Activated CD4-positive, alpha-beta memory T cell treated with anti-CD3 and anti-CD28 coated beads for 36 hours (primary cell): Measurements from ENCODE around the gene MPHOSPH9. TPM values are rescaled to one million over a fixed set of nuclear protein-coding genes. Genes with fewer than 3 reads are reported as not detected.

Source experiments
- CTCF ChIA-PET: fragments of 350-600 bp; sonication (Branson Sonifier 250); formaldehyde crosslinking; loops from one replicate; lab custom pipeline; 2021; ENCODE audit warnings: antibody characterized with exemption, inconsistent platforms; lab: Charles Lee
- POLR2A ChIA-PET: fragments of 350-600 bp; sonication (Branson Sonifier 250); formaldehyde crosslinking; loops from one replicate; lab custom pipeline; 2021; ENCODE audit warnings: antibody characterized with exemption; lab: Charles Lee
- DNase-seq: peaks from one replicate; pipeline ENCODE4 v3.0.0-alpha.2; 2020
- H3K27ac Mint-ChIP-seq: one replicate; pipeline ENCODE4 v1.8.0; 2021; ENCODE audit warnings: mixed read lengths
- H3K27me3 Mint-ChIP-seq: one replicate; pipeline ENCODE4 v1.8.0; 2021; ENCODE audit warnings: mixed read lengths
- H3K36me3 Mint-ChIP-seq: one replicate; pipeline ENCODE4 v1.8.0; 2021; ENCODE audit warnings: mixed read lengths
- H3K4me1 Mint-ChIP-seq: one replicate; pipeline ENCODE4 v1.8.0; 2021; ENCODE audit warnings: low read depth, mixed read lengths
- H3K4me3 Mint-ChIP-seq: one replicate; pipeline ENCODE4 v1.8.0; 2021; ENCODE audit warnings: mild to moderate bottlenecking, mixed read lengths
- H3K9me3 Mint-ChIP-seq: one replicate; pipeline ENCODE4 v1.8.0; 2021; ENCODE audit warnings: mixed read lengths
- intact Hi-C: fragments of 100-400 bp; cut with micrococcal nuclease; formaldehyde crosslinking; loops from one replicate; pipeline ENCODE4 v1.15.1; 2023
- total RNA-seq, 2 experiments: library from RNA; stranded (reverse); gene quantifications; one replicate each; pipeline ENCODE4 v1.2.3, GENCODE V29; 2021

MPHOSPH9 gene
- total RNA-seq, 2 experiments from 2014 or later = 88.8 to 97.6 TPM

- H3K27me3 Mint-ChIP-seq = peaks cover 4% of the 10 kb centered on the region
- no peak overlapping the region for H3K4me3 Mint-ChIP-seq
- CTCF ChIA-PET = no interaction called here
- peaks cover 27% of the 10 kb centered on the region for H3K4me1 Mint-ChIP-seq
- POLR2A ChIA-PET = no interaction called here
- intact Hi-C loops = loop anchor here (2.0 kb wide), 1 partner anchor 71 kb away; no protein-coding TSS in a partner anchor
- peaks cover 6% of the 10 kb centered on the region for H3K36me3 Mint-ChIP-seq
- H3K27ac Mint-ChIP-seq = no peak overlapping the region
- no peaks in the 10 kb centered on the region for H3K9me3 Mint-ChIP-seq
- DNase-seq = no peak
Observed at GRCh38 chr12:123148223-123148622, 84.7 kb downstream of the MPHOSPH9 start.

GRCh38 chr12:123145211-123145610 lies 87.7 kb downstream of the MPHOSPH9 start:
- CTCF ChIA-PET = no interaction called here

GRCh38 chr12:123143736-123144461 lies 89.0 kb downstream of the MPHOSPH9 start:
- no peaks in the 10 kb centered on the region for H3K9me3 Mint-ChIP-seq
- CTCF ChIA-PET = no interaction called here

More at GRCh38 chr12:123145211-123145610, 87.7 kb downstream of the MPHOSPH9 start:
- H3K9me3 Mint-ChIP-seq = no peaks in the 10 kb centered on the region
- intact Hi-C loops = no loop called here
- POLR2A ChIA-PET = no interaction called here
- H3K4me3 Mint-ChIP-seq = no peak overlapping the region
- no peak for DNase-seq
- no peak overlapping the region for H3K27ac Mint-ChIP-seq
- peaks cover 20% of the 10 kb centered on the region for H3K4me1 Mint-ChIP-seq
- H3K27me3 Mint-ChIP-seq = peaks cover 4% of the 10 kb centered on the region
- H3K36me3 Mint-ChIP-seq = peaks cover 1% of the 10 kb centered on the region

GRCh38 chr12:123142921-123143735 lies 89.8 kb downstream of the MPHOSPH9 start:
- no peak for DNase-seq
- H3K27ac Mint-ChIP-seq = no peak overlapping the region
- H3K4me1 Mint-ChIP-seq = peaks cover 11% of the 10 kb centered on the region
- no peaks in the 10 kb centered on the region for H3K9me3 Mint-ChIP-seq
- H3K4me3 Mint-ChIP-seq = no peak overlapping the region
- peaks cover 1% of the 10 kb centered on the region for H3K36me3 Mint-ChIP-seq
- ChIA-PET CTCF (no interaction called here), POLR2A (no interaction called here)
- no peaks in the 10 kb centered on the region for H3K27me3 Mint-ChIP-seq
- intact Hi-C loops = no loop called here

More at GRCh38 chr12:123143736-123144461, 89.0 kb downstream of the MPHOSPH9 start:
- POLR2A ChIA-PET = no interaction called here
- intact Hi-C loops = no loop called here
- H3K36me3 Mint-ChIP-seq = peaks cover 1% of the 10 kb centered on the region
- DNase-seq = no peak
- no peaks in the 10 kb centered on the region for H3K27me3 Mint-ChIP-seq
- no peak overlapping the region for H3K4me3 Mint-ChIP-seq
- H3K4me1 Mint-ChIP-seq = peaks cover 16% of the 10 kb centered on the region
- H3K27ac Mint-ChIP-seq = no peak overlapping the region

GRCh38 chr12:123142518-123142840 lies 90.5 kb downstream of the MPHOSPH9 start:
- no peaks in the 10 kb centered on the region for H3K9me3 Mint-ChIP-seq
- H3K27me3 Mint-ChIP-seq = no peaks in the 10 kb centered on the region
- no peak overlapping the region for H3K4me3 Mint-ChIP-seq
- DNase-seq = no peak
- ChIA-PET CTCF (no interaction called here), POLR2A (no interaction called here)
- intact Hi-C loops = no loop called here
- H3K27ac Mint-ChIP-seq = no peak overlapping the region
- peaks cover 1% of the 10 kb centered on the region for H3K36me3 Mint-ChIP-seq
- peaks cover 11% of the 10 kb centered on the region for H3K4me1 Mint-ChIP-seq

- Mint-ChIP-seq H3K4me3 (no peak overlapping the region), H3K27me3 (no peaks in the 10 kb centered on the region), H3K36me3 (peaks cover 1% of the 10 kb centered on the region), H3K4me1 (peaks cover 11% of the 10 kb centered on the region), H3K27ac (no peak overlapping the region), H3K9me3 (no peaks in the 10 kb centered on the region)
- intact Hi-C loops = no loop called here
- ChIA-PET POLR2A (no interaction called here), CTCF (no interaction called here)
- DNase-seq = no peak
Observed at GRCh38 chr12:123141615-123142517, 91.1 kb downstream of the MPHOSPH9 start.

GRCh38 chr12:123140676-123141614 lies 92.0 kb downstream of the MPHOSPH9 start:
- CTCF ChIA-PET = no interaction called here
- no peak overlapping the region for H3K27ac Mint-ChIP-seq

GRCh38 chr12:123139926-123140675 lies 92.8 kb downstream of the MPHOSPH9 start:
- Mint-ChIP-seq H3K27me3 (no peaks in the 10 kb centered on the region), H3K27ac (no peak overlapping the region), H3K4me3 (no peak overlapping the region), H3K9me3 (no peaks in the 10 kb centered on the region), H3K4me1 (peaks cover 11% of the 10 kb centered on the region), H3K36me3 (no peaks in the 10 kb centered on the region)
- intact Hi-C loops = no loop called here
- CTCF ChIA-PET = no interaction called here
- POLR2A ChIA-PET = interaction anchor here (0.6 kb wide), 1 partner anchor 127 kb away, joined by 3 read pairs; no protein-coding TSS in a partner anchor
- DNase-seq = no peak

More at GRCh38 chr12:123140676-123141614, 92.0 kb downstream of the MPHOSPH9 start:
- POLR2A ChIA-PET = interaction anchor here (0.6 kb wide), 1 partner anchor 128 kb away, joined by 3 read pairs; no protein-coding TSS in a partner anchor
- Mint-ChIP-seq H3K4me3 (no peak overlapping the region), H3K36me3 (peaks cover 1% of the 10 kb centered on the region), H3K4me1 (peaks cover 11% of the 10 kb centered on the region), H3K9me3 (no peaks in the 10 kb centered on the region), H3K27me3 (no peaks in the 10 kb centered on the region)
- DNase-seq = no peak
- intact Hi-C loops = no loop called here

GRCh38 chr12:123135688-123136087 lies 97.3 kb downstream of the MPHOSPH9 start:
- DNase-seq = no peak
- CTCF ChIA-PET = interaction anchor here (1.3 kb wide), 1 partner anchor 102 kb away, joined by 5 read pairs; no protein-coding TSS in a partner anchor

GRCh38 chr12:123134826-123135225 lies 98.1 kb downstream of the MPHOSPH9 start:
- no peaks in the 10 kb centered on the region for H3K36me3 Mint-ChIP-seq
- ChIA-PET POLR2A (no interaction called here), CTCF (interaction anchor here (1.3 kb wide), 1 partner anchor 103 kb away, joined by 5 read pairs; no protein-coding TSS in a partner anchor)
- DNase-seq = no peak
- H3K27ac Mint-ChIP-seq = no peak overlapping the region
- H3K4me1 Mint-ChIP-seq = peaks cover 28% of the 10 kb centered on the region
- no peaks in the 10 kb centered on the region for H3K9me3 Mint-ChIP-seq
- intact Hi-C loops = loop anchor here (5.0 kb wide), 1 partner anchor 93 kb away; no protein-coding TSS in a partner anchor
- H3K4me3 Mint-ChIP-seq = no peak overlapping the region
- no peaks in the 10 kb centered on the region for H3K27me3 Mint-ChIP-seq

More at GRCh38 chr12:123135688-123136087, 97.3 kb downstream of the MPHOSPH9 start:
- H3K27ac Mint-ChIP-seq = no peak overlapping the region
- H3K36me3 Mint-ChIP-seq = no peaks in the 10 kb centered on the region
- no peaks in the 10 kb centered on the region for H3K9me3 Mint-ChIP-seq
- peaks cover 34% of the 10 kb centered on the region for H3K4me1 Mint-ChIP-seq
- intact Hi-C loops = no loop called here
- H3K27me3 Mint-ChIP-seq = no peaks in the 10 kb centered on the region
- POLR2A ChIA-PET = no interaction called here
- H3K4me3 Mint-ChIP-seq = no peak overlapping the region
